Neuron (in vitro differentiated cells): ENCODE measurements around the gene HELT.
"Not testable (repeated sequence)": the region's sequence is repeated elsewhere in the genome, so short reads cannot be mapped to it uniquely, and the experiment has no call there.

Source experiments
- H2AFZ ChIP-seq: one replicate; pipeline ENCODE4 v1.6.1; 2013; ENCODE audit warnings: low read depth, mild to moderate bottlenecking, inconsistent platforms, low read length, moderate library complexity
- H3K27me3 ChIP-seq: one replicate; pipeline ENCODE4 v1.6.1; 2013; ENCODE audit warnings: low read length; ENCODE audit not compliant: insufficient read depth
- H3K36me3 ChIP-seq: one replicate; pipeline ENCODE4 v1.6.1; 2013; ENCODE audit warnings: low read length; ENCODE audit not compliant: insufficient read depth
- H3K4me1 ChIP-seq: one replicate; pipeline ENCODE4 v1.6.1; 2013; ENCODE audit warnings: low read length; ENCODE audit not compliant: insufficient read depth
- H3K4me3 ChIP-seq: 2 replicates; pipeline ENCODE4 v1.5.1; 2013; ENCODE audit warnings: mild to moderate bottlenecking, low read length, moderate library complexity
- H3K9me3 ChIP-seq: one replicate; pipeline ENCODE4 v1.6.1; 2013; ENCODE audit warnings: low read length

The HELT gene

DNA sequence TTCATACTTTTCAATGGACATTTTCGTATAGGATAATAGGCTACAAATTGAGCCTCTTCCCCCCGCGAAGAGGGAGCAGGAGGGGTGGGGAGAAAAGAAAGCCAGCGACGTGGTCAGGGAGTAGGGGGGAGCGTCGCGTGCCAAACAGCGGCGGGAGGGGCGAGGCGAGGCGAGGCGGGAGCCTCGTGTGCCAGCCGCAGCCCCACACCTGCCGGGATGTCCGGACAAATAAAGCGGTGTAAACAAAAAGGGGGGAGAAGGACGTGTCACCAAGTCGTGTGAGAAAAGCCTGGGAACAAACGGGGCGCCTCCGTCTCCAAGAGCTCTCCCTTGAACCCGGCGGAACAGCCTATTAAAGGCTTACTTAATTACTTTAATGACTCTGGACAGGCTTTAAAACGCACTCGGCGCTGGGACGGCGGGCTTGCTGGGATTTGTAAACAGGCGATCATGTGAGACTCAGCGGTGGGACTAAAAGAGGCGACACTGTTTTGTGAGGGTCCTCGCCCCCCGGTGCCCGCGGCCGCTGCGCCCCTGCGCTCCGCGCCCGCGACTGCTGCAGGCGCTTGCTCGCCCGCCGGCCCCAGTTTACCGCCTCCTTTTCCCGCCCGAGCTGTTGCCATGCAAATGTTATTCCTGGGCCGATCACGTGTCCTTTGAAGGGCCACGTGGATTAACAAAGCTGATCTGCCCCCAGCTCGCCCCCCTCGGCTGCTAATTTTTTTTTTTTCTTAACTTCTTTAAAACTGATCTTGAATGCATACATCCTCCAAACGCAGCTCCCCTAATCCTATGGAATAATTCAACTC, at the start of gene HELT:
Gene HELT, plus strand, starts transcription at position 527 of the 809 bp plus-strand sequence. CDS start 439 bp downstream, outside the sequence.
- peaks cover 96% of the 10 kb centered on the region for H3K27me3 ChIP-seq
- H3K4me1 ChIP-seq, result peaks cover 2% of the 10 kb centered on the region
- no peak within 1 kb of the TSS for H2AFZ ChIP-seq
- no peaks in the 10 kb centered on the region for H3K9me3 ChIP-seq
- H3K4me3 ChIP-seq, result no peak within 1 kb of the TSS
- no peaks in the 10 kb centered on the region for H3K36me3 ChIP-seq

- H3K4me3 ChIP-seq, result no peak overlapping the region
- no peaks in the 10 kb centered on the region for H3K36me3 ChIP-seq
- H3K27me3 ChIP-seq, result no peaks in the 10 kb centered on the region
- H3K4me1 ChIP-seq, result no peaks in the 10 kb centered on the region
- H3K9me3 ChIP-seq, result no peaks in the 10 kb centered on the region
- H2AFZ ChIP-seq, result no peak overlapping the region
Measured at GRCh38 chr4:184968784-184969201, 49.5 kb upstream of the HELT start.

GRCh38 chr4:184969610-184970009, 48.7 kb upstream of the HELT start:
- no peak overlapping the region for H2AFZ ChIP-seq
- H3K36me3 ChIP-seq, result no peaks in the 10 kb centered on the region
- H3K27me3 ChIP-seq, result no peaks in the 10 kb centered on the region
- H3K4me1 ChIP-seq, result no peaks in the 10 kb centered on the region
- no peak overlapping the region for H3K4me3 ChIP-seq
- no peaks in the 10 kb centered on the region for H3K9me3 ChIP-seq

DNA sequence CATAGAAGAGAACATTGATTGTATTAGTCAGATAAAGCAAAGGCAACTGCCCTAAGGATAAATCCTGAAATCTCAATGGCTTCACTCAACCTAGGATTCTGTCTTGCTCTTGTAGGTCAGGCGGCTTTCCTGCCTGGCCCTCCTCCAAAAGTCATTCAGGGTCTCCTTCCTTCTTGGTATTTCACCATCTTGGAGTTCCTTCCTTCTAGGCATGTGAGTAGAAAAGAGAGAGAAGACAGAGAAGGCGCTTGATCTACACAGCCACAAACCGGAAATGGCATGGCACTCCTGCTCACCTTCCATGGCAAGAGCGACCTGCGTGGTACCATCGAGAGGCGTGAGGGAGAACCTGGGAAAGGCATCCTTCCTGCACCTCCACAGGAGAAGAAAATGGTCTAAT, 45.3 kb upstream of the HELT start:
- Histone ChIP-seq H3K4me1 (no peaks in the 10 kb centered on the region), H3K36me3 (no peaks in the 10 kb centered on the region), H2AFZ (no peak overlapping the region), H3K27me3 (no peaks in the 10 kb centered on the region), H3K9me3 (no peaks in the 10 kb centered on the region), H3K4me3 (no peak overlapping the region)

- H3K36me3 ChIP-seq, H3K4me1 ChIP-seq: not testable (repeated sequence)
Measured at GRCh38 chr4:184976348-184976747, 41.9 kb upstream of the HELT start.

GRCh38 chr4:184977747-184978146, 40.5 kb upstream of the HELT start:
- Histone ChIP-seq H3K4me1 (no peaks in the 10 kb centered on the region), H3K27me3 (peaks cover 4% of the 10 kb centered on the region), H3K4me3 (no peak overlapping the region), H2AFZ (no peak overlapping the region), H3K36me3 (no peaks in the 10 kb centered on the region), H3K9me3 (no peaks in the 10 kb centered on the region)

More at GRCh38 chr4:184976348-184976747, 41.9 kb upstream of the HELT start:
- H3K4me3 ChIP-seq, H2AFZ ChIP-seq, H3K9me3 ChIP-seq, H3K27me3 ChIP-seq: not testable (repeated sequence)

- H3K27me3 ChIP-seq, result peaks cover 4% of the 10 kb centered on the region
- no peak overlapping the region for H3K4me3 ChIP-seq
- no peaks in the 10 kb centered on the region for H3K9me3 ChIP-seq
- H3K4me1 ChIP-seq, result no peaks in the 10 kb centered on the region
- no peak overlapping the region for H2AFZ ChIP-seq
- no peaks in the 10 kb centered on the region for H3K36me3 ChIP-seq
Measured at GRCh38 chr4:184978211-184978610, 40.1 kb upstream of the HELT start.

DNA sequence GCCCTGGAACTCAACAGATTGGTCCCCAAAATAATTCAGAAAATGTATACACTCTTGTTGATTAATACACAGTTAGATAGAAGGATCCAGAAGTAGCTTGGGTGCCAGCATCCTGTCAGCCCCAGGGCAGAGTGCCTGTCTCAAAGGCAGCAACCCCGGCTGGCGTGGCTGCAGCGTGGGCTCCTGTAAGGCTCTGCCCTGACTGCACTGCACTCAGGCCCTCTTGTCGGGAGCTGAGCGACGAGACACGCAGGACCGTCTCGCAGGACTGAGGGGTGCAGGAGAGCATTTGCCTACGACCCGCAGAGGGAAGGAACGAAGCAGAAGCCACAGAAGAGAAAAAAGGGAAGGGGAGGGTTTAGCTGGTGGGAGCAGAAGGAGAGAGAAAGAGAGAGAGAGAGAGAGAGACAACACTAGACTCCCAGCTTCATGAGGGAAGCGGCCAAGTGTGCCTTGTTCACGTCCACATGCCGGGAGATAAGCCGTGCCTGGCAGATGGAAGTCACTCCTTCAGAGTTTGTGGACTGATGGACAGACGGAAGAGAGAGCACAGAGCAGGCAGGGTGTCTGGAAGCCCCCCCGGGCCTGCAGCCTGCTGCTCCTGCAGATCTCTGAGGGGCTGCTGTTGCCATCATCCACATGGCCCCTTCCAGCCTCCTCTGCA, 38.7 kb upstream of the HELT start:
- H3K27me3 ChIP-seq, result peaks cover 4% of the 10 kb centered on the region
- no peaks in the 10 kb centered on the region for H3K36me3 ChIP-seq
- H2AFZ ChIP-seq, result no peak overlapping the region
- H3K9me3 ChIP-seq, result no peaks in the 10 kb centered on the region
- H3K4me1 ChIP-seq, result peaks cover 4% of the 10 kb centered on the region
- no peak overlapping the region for H3K4me3 ChIP-seq

DNA sequence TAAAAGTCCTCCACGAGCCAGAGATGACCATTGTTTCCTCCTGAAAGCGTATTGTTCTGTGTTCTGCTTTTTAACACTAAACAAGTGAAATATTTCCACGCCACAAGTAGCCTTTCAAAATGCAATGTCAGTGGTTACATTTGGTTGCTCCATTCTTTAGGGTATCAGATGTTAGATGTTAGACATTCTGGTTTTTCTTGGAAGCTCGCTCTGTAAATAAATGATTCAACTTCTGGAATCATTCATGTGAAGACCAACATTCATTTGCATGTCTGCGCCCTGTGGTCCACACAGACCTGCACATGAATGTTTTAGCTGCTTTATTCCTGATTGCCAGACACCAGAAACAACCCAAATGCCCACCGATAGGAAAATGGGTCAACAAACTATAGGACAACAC, 38.0 kb upstream of the HELT start:
- Histone ChIP-seq H3K9me3 (no peaks in the 10 kb centered on the region), H2AFZ (no peak overlapping the region), H3K36me3 (no peaks in the 10 kb centered on the region), H3K4me3 (no peak overlapping the region), H3K27me3 (peaks cover 4% of the 10 kb centered on the region), H3K4me1 (peaks cover 6% of the 10 kb centered on the region)

- no peak overlapping the region for H3K4me3 ChIP-seq
Measured at GRCh38 chr4:184983672-184984356, 34.5 kb upstream of the HELT start.

DNA sequence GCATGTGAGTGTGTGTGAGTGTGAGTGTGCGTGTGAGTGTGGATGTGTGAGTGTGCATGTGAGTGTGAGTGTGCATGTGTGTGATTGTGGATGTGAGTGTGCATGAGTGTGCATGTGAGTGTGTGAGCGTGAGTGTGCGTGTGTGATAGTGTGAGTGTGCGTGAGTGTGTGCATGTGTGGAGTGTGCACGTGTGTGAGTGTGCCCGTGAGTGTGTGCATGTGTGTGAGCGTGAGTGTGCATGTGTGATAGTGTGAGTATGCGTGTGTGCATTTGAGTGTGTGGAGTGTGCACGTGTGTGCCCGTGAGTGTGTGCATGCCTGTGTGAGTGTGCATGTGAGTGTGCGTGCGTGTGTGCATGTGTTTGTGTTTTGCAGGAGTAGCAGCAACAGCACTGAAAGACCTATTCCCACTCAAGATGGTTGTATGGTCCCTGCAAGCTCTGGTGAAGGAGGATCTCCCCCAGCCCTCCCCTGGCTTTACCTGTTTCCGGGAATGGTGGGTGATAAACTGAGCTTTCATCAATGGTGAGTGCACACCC, 30.7 kb upstream of the HELT start:
- no peak overlapping the region for H2AFZ ChIP-seq
- peaks cover 6% of the 10 kb centered on the region for H3K4me1 ChIP-seq
- no peaks in the 10 kb centered on the region for H3K9me3 ChIP-seq
- no peak overlapping the region for H3K4me3 ChIP-seq
- peaks cover 7% of the 10 kb centered on the region for H3K27me3 ChIP-seq
- no peaks in the 10 kb centered on the region for H3K36me3 ChIP-seq

More at GRCh38 chr4:184983672-184984356, 34.5 kb upstream of the HELT start:
- H3K4me1 ChIP-seq, result peaks cover 6% of the 10 kb centered on the region
- no peaks in the 10 kb centered on the region for H3K36me3 ChIP-seq
- H3K9me3 ChIP-seq, result no peaks in the 10 kb centered on the region
- H3K27me3 ChIP-seq, result peaks cover 4% of the 10 kb centered on the region
- H2AFZ ChIP-seq, result no peak overlapping the region

GRCh38 chr4:184988611-184989010, 29.7 kb upstream of the HELT start:
- no peak overlapping the region for H3K4me3 ChIP-seq
- no peak overlapping the region for H2AFZ ChIP-seq
- peaks cover 6% of the 10 kb centered on the region for H3K4me1 ChIP-seq
- peaks cover 14% of the 10 kb centered on the region for H3K27me3 ChIP-seq
- H3K36me3 ChIP-seq, result no peaks in the 10 kb centered on the region
- no peaks in the 10 kb centered on the region for H3K9me3 ChIP-seq

DNA sequence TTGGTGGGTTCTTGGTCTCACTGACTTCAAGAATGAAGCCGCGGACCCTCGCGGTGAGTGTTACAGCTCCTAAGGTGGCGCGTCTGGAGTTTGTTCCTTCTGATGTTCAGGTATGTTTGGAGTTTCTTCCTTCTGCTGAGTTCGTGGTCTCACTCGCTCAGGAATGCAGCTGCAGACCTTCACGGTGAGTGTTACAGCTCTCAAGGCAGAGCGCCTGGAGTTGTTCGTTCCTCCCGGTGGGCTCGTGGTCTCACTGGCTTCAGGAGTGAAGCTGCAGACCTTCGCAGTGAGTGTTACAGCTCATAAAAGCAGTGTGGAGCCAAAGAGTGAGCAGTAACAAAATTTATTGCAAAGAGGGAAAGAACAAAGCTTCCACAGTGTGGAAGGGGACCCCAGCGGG, 29.0 kb upstream of the HELT start:
- H3K4me1 ChIP-seq, H3K9me3 ChIP-seq, H2AFZ ChIP-seq, H3K36me3 ChIP-seq, H3K4me3 ChIP-seq: not testable (repeated sequence)
- peaks cover 20% of the 10 kb centered on the region for H3K27me3 ChIP-seq
